ENCODE measurements around the gene MRTFA. TPM values are rescaled to one million over a fixed set of nuclear protein-coding genes. Genes with fewer than 3 reads are reported as not detected.

MRTFA gene
- polyA plus RNA-seq, 2 of the 4 experiments (the other 2 are of a cell fraction), result 6.8 to 48.3 TPM

DNA sequence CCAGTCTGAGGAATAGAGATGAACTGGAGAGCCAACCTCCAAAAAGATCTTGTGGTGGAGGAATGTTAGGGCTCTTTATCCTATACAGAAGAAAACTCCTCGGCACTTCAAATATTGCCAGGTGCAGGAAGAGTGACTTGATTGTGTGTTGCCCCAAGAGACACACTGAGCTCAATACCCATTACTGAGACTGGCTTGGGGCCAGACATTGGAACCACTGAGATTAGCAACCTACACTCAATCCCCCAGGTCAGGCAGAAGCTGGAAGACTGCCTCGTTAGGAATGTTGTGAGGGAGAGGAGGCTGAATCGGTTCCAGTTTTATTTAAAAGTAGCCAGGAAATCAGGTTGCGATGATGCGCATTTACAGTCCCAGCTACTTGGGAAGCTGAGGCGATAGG, 268.5 kb downstream of the MRTFA start:
- TF ChIP-seq BHLHE40 (IDR thresholded peaks at IDR 0.05; ENCODE audit: low read depth, low read length), result no peak
- TF ChIP-seq, protein P1, sequence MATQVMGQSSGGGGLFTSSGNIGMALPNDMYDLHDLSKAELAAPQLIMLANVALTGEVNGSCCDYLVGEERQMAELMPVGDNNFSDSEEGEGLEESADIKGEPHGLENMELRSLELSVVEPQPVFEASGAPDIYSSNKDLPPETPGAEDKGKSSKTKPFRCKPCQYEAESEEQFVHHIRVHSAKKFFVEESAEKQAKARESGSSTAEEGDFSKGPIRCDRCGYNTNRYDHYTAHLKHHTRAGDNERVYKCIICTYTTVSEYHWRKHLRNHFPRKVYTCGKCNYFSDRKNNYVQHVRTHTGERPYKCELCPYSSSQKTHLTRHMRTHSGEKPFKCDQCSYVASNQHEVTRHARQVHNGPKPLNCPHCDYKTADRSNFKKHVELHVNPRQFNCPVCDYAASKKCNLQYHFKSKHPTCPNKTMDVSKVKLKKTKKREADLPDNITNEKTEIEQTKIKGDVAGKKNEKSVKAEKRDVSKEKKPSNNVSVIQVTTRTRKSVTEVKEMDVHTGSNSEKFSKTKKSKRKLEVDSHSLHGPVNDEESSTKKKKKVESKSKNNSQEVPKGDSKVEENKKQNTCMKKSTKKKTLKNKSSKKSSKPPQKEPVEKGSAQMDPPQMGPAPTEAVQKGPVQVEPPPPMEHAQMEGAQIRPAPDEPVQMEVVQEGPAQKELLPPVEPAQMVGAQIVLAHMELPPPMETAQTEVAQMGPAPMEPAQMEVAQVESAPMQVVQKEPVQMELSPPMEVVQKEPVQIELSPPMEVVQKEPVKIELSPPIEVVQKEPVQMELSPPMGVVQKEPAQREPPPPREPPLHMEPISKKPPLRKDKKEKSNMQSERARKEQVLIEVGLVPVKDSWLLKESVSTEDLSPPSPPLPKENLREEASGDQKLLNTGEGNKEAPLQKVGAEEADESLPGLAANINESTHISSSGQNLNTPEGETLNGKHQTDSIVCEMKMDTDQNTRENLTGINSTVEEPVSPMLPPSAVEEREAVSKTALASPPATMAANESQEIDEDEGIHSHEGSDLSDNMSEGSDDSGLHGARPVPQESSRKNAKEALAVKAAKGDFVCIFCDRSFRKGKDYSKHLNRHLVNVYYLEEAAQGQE (IDR thresholded peaks at IDR 0.05), result no peak
- Histone ChIP-seq H3K4me2 (no peak overlapping the region), H3K9me3 (no peaks in the 10 kb centered on the region), H3K4me3 (no peak overlapping the region), H3K27ac (no peak overlapping the region), H3K4me1 (peaks cover 3% of the 10 kb centered on the region; the same call in 1 of the 3 replicates)
- FAIRE-seq (no peak), DNase-seq (ENCODE audit: low read depth in 1 of 2, low spot score in 1 of 2) (no peak), ATAC-seq (no peak)
- POLR2A ChIA-PET, result no interaction called here
- CTCF ChIA-PET, result no interaction called here
- 89% methylated on average over 6 of the region's 6 CpGs for WGBS (ENCODE audit: missing lambda C conversion rate)

DNA sequence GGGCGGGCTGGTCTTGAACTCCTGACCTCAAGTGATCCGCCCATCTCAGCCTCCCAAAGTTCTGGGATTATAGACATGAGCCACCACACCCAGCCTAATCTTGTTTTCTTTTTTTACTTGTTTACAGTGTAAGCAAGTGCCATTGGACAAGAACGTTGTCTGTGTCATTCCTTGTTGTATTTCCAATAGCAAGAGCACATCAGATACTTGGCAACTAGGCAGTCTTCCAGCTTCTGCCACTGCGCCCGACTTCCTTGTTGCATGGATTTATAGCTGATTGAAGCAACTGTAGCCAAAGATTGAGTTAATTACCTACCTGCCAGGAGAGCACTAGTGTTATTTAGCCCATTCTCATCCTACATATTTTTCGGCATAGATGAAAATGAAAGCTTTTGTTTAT, 269.2 kb downstream of the MRTFA start:
- POLR2A ChIA-PET, result no interaction called here
- H3K27ac ChIP-seq, result no peak overlapping the region
- ATAC-seq, result no peak
- H3K4me3 ChIP-seq, result no peak overlapping the region
- H3K4me1 ChIP-seq, result peaks cover 3% of the 10 kb centered on the region; the same call in 1 of the 3 replicates
- no peak for FAIRE-seq
- no peaks in the 10 kb centered on the region for H3K9me3 ChIP-seq
- TF ChIP-seq HEYL (CRISPR knock-in tag; IDR thresholded peaks at IDR 0.05), result no peak
- no peak for TF ChIP-seq JUN (IDR thresholded peaks at IDR 0.05)
- TF ChIP-seq, protein P2, sequence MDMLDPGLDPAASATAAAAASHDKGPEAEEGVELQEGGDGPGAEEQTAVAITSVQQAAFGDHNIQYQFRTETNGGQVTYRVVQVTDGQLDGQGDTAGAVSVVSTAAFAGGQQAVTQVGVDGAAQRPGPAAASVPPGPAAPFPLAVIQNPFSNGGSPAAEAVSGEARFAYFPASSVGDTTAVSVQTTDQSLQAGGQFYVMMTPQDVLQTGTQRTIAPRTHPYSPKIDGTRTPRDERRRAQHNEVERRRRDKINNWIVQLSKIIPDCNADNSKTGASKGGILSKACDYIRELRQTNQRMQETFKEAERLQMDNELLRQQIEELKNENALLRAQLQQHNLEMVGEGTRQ (IDR thresholded peaks at IDR 0.05), result no peak
- no peak for TF ChIP-seq NPAS2 (CRISPR knock-in tag; IDR thresholded peaks at IDR 0.05; ENCODE audit: borderline replicate concordance)
- no peak for TF ChIP-seq FOXS1 (CRISPR knock-in tag; IDR thresholded peaks at IDR 0.05)
- TF ChIP-seq NFE2L2 (conservative IDR thresholded peaks at IDR 0.05; ENCODE audit: low read length), result no peak
- TF ChIP-seq CBX8 (IDR thresholded peaks at IDR 0.05), result no peak
- TF ChIP-seq, protein P3, sequence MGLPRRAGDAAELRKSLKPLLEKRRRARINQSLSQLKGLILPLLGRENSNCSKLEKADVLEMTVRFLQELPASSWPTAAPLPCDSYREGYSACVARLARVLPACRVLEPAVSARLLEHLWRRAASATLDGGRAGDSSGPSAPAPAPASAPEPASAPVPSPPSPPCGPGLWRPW (IDR thresholded peaks at IDR 0.05), result no peak
- TF ChIP-seq BHLHE40 (IDR thresholded peaks at IDR 0.05; ENCODE audit: low read depth, low read length), result no peak
- TF ChIP-seq RCOR1 (IDR thresholded peaks at IDR 0.05; ENCODE audit: low read depth, low read length), result no peak
- no peak for TF ChIP-seq MAZ (IDR thresholded peaks at IDR 0.05; ENCODE audit: borderline replicate concordance, low read depth, low read length)
- TF ChIP-seq, protein P4, sequence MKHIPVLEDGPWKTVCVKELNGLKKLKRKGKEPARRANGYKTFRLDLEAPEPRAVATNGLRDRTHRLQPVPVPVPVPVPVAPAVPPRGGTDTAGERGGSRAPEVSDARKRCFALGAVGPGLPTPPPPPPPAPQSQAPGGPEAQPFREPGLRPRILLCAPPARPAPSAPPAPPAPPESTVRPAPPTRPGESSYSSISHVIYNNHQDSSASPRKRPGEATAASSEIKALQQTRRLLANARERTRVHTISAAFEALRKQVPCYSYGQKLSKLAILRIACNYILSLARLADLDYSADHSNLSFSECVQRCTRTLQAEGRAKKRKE (CRISPR knock-in tag; IDR thresholded peaks at IDR 0.05; ENCODE audit: low read depth), result no peak
- no peak overlapping the region for H3K4me2 ChIP-seq
- WGBS (ENCODE audit: missing lambda C conversion rate), result 90% methylated on average over 6 of the region's 6 CpGs
- CTCF ChIA-PET, result no interaction called here
- DNase-seq (ENCODE audit: low read depth in 1 of 2, low spot score in 1 of 2), result no peak

DNA sequence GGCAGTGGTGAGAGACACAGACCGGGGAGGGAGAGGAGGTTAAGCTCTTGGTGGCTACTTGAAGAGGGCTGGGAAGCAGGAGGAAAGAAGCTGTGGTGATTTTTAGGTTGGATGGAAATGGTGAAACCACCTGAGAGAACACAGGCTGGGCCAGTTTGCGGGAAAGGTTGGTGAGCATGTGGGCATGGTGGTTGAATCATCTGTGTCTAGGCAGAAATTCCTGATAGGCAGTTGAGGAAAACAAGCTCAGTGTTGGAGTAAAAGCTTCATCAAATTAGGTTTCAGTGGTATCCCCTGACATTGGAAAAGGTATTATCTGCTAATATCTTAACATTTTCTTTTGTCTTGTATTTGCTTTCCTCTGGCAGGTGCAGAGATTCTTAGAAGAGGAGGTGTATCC, 270.5 kb downstream of the MRTFA start:
- Histone ChIP-seq H3K4me2 (no peak overlapping the region), H3K4me1 (no peaks in the 10 kb centered on the region), H3K9me3 (no peaks in the 10 kb centered on the region), H3K4me3 (no peak overlapping the region), H3K27ac (no peak overlapping the region)
- WGBS (ENCODE audit: missing lambda C conversion rate), result 93% methylated on average over 2 of the region's 2 CpGs
- no peak for FAIRE-seq
- no peak for ATAC-seq
- POLR2A ChIA-PET, result interaction anchor here (0.6 kb wide), 1 partner anchor 254 kb away, joined by 3 read pairs; no protein-coding TSS in a partner anchor
- no peak for DNase-seq (ENCODE audit: low read depth in 1 of 2, low spot score in 1 of 2)
- CTCF ChIA-PET, result interaction anchor here (6.6 kb wide), 1 partner anchor 18 kb away, joined by 31 read pairs; the partner anchor contains the start of gene ADSL
- TF ChIP-seq EHF (CRISPR knock-in tag; IDR thresholded peaks at IDR 0.05), result no peak
- no peak for TF ChIP-seq ESRRA (IDR thresholded peaks at IDR 0.05; ENCODE audit: borderline replicate concordance, low read length)
- no peak for TF ChIP-seq HEYL (CRISPR knock-in tag; IDR thresholded peaks at IDR 0.05)
- no peak for TF ChIP-seq PHF8 (IDR thresholded peaks at IDR 0.05; ENCODE audit: borderline replicate concordance, low read depth)
- TF ChIP-seq POLR2AphosphoS2 (conservative IDR thresholded peaks at IDR 0.05; ENCODE audit: low read length), result no peak
- TF ChIP-seq, protein P1 (IDR thresholded peaks at IDR 0.05), result no peak
- TF ChIP-seq JUN (IDR thresholded peaks at IDR 0.05), result no peak
- no peak for TF ChIP-seq EP300 (IDR thresholded peaks at IDR 0.05)
- TF ChIP-seq CBX2 (IDR thresholded peaks at IDR 0.05; ENCODE audit: borderline replicate concordance, low read depth), result no peak
- no peak for TF ChIP-seq FOSL2 (IDR thresholded peaks at IDR 0.05)
- no peak for TF ChIP-seq FOSL2 (CRISPR knock-in tag; IDR thresholded peaks at IDR 0.05)
- TF ChIP-seq HOXB5 (CRISPR knock-in tag; IDR thresholded peaks at IDR 0.05), result no peak
- TF ChIP-seq CEBPB (IDR thresholded peaks at IDR 0.05), result no peak
- TF ChIP-seq HOXB13 (CRISPR knock-in tag; IDR thresholded peaks at IDR 0.05; ENCODE audit: low read depth), result no peak
- TF ChIP-seq, protein P2 (IDR thresholded peaks at IDR 0.05), result no peak

Data from A549 (cell line).